GM19240 (cell line): ENCODE measurements around the gene RPL29.
A peak's percentile ranks its signal among the peaks of the same experiment; 100 is the strongest.

Experiments
- DNase-seq: peaks from one replicate; pipeline ENCODE4 v3.0.0; 2011; ENCODE audit warnings: low spot score; ENCODE audit not compliant: insufficient read length

RPL29 gene

DNA sequence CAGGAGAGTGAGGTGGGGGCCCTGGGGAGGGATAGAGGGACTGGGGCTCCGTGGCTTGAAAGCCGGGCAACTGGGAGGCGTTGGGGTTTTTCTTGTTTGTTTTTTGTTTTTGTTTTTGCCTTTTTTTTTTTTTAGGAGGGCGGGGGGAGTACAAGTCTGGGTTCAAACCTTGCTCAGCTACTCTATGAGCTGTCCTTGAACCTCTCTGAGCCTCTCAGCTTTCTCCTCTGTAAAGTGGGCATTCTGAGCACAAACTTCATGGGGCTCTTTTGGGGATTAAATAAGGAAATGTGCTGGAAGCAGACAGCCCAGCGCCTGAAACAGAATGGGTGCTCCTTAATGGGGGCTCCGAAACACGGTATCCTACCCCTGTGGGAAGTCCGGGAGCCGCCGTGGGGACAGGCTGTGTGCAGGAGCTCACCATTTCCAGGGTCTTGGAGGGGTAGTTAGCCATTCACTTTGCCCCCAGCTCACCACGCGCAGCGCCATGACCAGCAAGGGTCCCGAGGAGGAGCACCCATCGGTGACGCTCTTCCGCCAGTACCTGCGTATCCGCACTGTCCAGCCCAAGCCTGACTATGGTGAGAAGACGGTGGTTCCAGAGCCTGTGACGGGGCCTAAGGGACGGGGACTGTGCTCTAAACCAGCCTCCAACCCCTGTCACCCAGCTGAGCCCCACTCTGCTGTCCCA is 12.0 kb downstream of the RPL29 start:
- no peak for DNase-seq

DNA sequence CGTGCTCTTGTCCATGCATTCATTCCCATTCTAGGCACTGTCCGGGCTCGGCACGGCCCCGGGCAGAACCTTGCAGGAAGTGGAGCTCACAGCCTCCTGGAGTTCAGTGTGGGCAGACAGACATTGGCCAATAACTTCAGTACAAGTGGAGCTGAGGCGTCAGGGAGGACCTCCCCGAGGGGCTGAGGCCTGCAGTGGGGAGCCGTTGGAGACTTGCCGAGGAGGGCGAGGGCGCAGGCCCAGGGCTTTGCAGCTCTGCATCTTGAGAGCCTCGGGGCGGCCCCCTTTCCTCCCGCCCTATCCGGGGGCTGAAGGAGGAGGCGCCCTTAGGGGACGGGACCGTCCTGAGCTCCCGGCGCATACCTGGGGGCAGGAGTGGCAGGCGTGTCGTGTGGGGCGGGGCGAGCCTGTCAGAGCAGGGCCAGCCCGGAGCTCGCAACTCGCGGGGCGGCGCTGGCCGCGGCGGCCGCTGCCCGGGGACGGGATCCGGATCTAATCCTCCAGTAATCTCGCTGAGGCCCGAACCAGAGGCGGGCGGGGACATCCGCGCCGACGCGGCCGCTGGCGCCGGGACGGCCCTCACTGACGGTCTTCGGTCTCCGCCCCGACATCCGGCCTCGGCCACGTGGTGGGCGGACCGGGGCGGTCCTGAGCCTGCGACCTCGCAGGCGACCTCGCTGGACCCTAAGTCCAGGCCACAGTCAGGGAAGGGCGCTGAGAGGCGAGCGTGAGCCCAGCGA is 12.7 kb downstream of the RPL29 start, which contains the start of gene ACY1:
TSS of gene ACY1 (plus strand) at position 698 of the 740 bp plus-strand sequence. CDS start 530 bp downstream, outside the sequence.
- peak; percentile 95 for DNase-seq

DNA sequence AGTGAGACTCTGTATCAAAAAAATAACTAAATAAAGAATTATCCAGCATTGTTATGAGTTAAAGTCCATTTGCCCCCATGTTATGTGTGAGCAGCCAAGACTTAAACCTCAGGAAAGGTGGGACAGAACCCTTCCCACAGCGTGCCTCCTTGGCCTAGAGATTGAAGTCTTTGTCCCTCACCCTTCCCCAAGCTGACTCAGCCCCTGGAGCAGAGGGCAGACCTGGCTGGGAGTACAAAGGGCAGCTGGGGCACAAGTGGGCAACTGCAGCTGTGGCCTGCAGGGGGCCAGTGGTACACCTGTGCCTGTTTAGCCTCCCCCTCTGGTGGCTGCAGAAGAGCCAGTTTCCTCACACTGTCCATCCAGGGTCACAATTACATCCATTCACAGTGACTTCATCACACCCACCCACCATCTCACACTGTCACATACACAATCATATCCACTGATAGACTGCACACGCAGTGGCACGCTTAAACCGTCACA is 13.3 kb downstream of the RPL29 start:
- DNase-seq = peak; percentile 79

DNA sequence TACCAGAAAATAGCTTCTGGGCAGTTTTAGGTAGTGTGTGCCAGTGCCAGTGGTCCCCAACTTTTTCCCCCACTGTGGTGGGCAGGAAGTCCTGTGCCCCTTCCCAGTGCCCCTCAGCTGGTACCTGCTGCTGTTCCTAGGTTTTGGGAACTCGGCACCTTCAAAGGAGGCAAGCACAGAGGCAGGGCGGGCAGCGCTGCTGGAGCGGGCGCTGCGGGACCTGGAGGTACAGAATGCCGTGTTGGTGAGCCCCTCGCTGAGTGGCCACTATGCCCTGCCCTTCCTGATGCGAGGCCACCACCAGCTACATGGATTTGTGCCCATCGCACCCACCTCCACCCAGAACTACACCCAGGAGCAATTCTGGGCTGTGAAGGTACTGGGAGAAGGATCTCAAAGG is 15.4 kb downstream of the RPL29 start:
- no peak for DNase-seq

DNA sequence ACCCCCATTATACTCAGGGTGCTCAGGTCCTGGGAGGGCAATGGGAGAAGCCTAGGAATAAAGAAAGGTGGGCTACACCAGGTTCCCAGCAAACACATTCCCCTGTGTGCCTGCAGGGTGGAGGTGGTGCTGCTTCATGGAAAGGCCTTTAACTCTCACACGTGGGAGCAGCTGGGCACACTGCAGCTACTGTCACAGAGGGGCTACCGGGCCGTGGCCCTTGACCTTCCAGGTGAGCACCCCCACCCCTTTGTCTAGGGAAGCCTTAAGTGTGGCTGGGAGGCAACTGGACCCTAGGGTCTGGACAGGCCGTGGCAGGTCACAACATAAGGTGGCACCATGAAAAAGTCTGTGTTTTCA is 17.6 kb downstream of the RPL29 start:
- no peak for DNase-seq

DNA sequence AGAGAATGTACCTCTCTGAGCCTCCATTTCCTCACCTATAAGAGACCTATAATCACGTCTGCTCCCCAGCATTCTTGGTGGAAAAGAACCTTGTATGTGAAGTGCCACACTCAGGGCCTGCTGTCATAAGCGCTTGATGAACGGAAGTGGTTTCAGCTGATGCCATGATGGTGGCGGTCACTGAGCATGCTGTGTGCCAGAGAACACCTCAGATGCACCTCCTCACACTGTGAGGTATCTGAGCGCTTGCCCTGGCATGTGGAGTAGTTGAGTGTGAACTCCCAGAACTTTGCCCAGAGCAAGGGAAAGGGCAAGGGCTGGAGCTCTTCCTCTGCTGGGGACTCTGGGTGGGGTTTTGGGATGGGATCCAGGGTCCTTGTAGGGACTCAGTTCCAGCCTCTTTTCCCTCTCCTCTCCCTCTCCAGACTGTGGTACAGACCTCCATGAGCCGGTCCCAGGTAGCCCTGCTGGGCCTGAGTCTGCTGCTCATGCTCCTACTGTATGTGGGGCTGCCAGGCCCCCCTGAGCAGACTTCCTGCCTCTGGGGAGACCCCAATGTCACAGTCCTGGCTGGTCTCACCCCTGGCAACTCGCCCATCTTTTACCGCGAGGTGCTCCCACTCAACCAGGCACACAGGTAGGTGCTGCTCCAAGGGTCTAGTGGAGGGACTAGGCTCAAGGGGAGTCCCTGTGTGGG is 18.1 kb downstream of the RPL29 start:
- no peak for DNase-seq

DNA sequence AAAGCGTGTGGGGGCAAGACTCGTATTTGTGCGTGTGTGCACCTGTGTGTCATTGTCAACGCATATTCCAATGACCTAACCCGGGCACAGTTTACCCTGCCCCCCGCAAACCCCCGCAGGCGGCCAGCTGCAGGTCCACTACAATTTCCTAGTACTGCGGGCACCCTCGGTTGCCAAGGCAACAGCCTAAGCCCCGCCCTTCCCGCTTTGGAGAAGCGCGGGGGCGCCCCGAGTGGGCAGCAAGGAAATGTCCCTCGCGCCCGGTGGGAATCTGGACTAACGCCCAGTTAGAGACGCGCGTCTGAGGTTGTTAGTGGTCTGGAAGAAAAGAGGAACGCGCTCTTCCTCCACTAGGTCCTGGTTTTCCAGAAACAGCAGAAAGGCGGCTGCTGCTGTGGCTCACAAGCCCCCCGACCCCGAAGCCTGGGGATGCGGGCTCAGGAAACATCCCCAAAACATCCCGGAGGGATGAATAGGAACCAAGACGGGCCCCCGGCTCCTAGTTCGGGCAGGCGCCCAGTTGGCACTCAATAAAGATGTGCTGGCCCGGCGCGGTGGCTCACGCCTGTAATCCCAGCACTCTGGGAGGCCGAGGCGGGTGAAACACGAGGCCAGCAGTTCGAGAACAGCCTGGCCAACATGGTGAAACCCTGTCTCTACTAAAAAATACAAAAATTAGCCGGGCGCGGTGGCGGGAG is 19.7 kb downstream of the RPL29 start:
- DNase-seq = no peak

DNA sequence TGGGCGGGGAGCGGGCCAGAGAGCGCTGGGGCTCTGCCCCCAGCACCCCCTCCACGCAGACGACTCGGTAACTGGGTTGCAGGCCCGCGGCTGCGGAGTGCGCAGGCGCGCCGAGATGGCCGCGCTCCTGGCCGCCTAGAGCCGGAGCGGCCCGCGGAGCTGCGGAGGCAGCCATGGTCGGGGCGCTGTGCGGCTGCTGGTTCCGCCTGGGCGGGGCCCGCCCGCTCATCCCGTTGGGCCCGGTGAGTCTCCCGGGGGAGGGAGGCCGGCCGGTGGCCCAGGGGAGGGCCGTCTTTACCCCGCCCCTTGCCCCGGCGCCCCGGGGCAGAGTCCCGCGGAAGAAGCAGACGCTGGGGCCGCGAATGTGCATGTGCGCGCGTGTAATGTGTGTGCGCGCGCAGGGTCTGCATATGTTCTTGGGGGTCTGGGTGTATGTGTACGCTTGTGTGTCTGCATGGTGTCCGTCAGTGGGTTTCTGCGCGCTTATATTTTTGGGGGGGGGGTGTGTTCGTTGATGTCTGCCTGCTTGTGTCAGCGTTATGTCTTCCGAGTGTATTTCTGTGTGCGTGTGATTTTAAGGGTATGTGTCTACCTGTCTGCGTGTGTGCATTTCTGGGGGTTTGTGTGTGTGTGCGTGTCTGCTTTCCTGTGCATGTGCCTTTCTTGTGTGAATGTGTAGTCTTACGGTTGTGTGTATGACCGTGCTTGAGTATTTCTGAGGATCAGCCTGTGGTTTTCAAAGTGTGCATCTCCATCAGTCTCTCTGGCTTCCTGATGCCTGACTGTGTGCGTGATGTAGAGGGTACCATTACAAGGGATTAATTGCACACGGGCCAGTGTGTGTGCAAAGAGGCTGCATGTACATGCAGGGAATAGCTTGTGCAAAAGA is 20.5 kb downstream of the RPL29 start, which contains the start of gene ABHD14A:
TSS of gene ABHD14A (plus strand) at position 102 of the 889 bp plus-strand sequence. CDS start at position 174, 72 bp downstream.
- peak; percentile 85 for DNase-seq

DNA sequence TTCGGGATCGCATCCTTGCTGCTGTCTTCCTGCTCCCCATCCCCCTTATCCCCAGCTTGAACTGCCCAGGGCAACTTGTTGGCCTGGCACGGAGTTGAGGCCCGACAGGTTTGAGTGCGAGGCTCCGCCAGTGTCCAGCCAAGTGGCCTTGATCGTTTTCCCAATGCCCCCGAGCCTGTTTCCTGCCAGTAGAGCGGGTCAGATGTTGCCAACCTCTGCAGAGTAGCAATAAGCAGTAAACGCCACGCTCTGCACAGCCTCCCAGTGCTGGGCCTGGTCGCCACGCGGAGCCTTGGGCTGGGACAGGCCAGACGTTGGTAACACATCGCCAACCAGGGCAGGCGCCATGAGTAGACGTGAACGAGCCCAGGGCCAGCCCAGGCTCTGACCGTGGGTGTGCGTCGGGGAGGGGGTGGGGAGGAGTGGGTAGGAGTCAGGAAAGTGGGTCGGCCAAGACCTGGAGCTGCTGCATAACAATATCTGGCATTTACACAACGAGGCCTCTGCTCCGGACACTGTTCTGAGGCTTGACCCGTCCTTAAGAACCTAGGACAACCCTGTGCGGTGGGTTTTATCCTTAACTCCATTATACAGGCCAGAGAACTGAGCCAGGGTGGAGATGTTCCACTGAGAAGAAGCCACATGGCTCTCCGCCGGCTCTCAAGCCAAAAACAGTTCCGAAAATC is 21.3 kb downstream of the RPL29 start:
- DNase-seq = no peak

DNA sequence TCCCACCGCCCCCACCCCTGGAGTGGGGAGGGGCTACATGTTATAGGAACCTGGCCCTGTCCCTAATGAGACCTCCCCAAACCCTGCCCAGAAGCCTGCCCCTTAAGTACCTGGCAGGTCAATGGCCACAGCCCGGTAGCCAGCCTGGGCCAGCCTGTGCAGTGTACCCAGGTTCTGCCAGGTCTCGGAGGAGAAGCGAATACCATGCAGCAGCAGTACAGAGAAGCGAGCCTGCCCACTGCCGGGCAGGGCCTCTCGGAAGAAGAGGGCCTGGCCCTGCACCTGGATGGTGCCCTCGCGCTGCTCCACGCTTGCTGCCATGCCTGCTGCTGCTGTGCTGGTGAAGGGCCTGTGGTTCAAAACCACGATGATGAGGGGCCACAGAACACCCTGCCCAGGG is 24.3 kb downstream of the RPL29 start:
- no peak for DNase-seq

DNA sequence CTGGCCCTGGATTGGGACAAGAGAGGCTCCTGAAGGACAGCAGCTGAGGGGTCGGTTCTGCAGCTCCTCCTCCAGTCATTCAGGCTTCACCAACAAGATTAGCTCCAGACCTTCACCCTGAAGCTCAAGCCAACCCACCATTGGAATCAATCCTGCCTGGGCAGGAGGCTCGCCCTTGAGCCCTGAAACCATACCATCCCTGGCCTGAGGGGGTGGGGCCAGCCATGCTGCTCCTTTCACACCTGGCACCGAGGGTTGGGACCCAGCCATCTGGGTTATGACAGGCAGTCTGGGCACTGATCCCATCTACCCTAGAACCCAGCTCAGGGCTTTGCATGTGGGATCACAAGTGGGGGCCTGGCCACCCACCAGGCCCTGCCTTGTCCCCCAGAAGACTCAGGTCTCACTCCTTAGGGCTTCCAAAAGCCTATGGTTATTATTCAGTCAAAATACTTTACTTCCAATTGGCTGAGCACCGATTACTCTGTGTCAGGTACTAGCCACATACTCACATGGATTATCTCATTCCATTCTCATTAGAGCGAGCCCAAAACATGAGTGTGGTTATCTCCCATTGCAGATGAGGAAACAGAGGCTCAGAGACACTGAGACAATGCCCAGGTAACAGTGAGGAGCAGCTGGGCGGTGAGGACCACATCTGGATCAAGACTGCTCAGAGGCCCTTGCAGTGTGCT is 24.9 kb downstream of the RPL29 start:
- no peak for DNase-seq

DNA sequence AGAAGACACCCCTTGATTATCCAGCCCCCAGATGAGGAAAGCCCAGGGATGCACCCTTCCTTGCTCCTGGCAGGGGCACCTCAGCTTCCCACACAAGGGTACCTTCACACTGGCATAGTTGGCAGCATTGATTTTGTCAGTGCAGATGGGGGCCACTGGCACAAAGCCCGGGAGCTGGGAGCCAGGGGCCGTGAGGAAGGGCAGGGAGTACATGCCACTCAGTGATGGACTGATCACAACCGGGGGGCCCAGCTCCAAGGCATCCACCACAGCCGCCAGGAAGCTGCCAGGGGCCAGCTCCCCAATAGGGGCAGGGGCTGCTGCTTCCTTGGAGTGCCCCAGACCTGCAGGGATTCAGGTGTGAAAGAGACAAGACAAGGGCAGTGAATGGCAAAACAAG is 25.9 kb downstream of the RPL29 start:
- no peak for DNase-seq

DNA sequence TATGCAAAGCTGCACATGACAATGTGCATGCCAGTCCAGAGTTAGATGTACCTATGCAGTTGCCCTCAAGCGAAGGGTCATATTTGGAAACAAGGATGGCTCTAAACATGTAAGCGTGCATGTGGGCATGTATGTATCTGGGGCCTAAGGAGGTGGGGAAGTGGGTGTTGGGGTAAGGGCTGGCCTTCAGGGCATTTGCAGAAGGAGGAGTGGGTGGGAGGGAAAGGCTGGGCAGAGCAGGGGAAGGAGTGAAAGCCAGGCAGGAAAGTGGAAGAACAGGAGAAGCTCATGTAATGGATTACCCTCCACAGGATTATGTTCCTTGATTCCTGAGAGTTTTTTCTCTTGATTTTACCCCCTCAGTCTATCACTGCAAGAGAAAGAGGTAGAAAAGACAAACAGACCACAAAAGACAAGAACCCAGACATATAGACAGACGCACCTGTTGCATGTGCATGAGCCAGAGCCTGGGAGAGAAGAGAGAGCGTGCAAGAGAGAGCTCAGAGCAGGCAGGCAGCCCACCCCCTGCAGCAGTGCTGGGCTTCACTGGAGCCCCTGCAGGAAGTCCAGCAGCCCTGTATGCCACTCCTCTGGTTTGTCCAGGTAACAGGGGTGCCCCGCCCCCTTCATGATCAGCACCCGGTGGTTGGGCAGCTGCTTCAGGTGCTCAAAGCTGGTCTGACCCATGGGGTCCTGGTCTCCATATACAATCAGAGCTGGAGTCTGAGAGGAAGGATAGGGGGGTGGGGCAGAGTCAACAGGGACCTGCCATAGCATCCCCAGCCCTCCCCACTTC is 26.6 kb downstream of the RPL29 start:
- no peak for DNase-seq

DNA sequence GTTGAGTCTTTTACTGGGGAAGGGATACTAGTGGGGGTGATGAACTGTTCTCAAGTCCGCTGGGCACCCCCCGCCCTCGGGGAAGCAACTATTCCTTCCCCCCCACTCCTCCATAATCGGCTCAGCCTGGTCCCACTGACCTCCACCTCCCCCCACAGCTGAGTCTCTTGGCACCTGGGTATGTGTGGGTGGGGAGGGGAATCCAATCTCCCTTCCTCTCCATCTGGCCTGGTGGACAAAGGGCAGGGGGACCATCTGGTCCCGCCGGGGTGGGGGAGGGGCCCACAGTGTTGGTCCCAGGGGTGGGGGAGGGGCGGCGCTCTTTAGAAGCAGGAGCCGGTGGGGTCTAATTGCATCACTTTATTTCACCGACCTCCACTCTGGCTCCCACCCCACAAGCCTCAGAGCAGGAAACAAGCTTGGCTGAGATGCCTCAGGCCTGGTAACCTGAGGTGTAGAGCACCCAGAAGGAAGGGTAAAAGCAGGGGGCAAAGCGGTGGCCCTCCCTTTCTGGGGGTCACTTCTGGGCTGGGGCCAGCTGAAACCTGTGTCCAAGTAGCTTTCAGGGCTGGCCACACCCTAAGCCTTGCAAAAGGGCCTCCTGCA is 27.4 kb downstream of the RPL29 start:
- no peak for DNase-seq

DNA sequence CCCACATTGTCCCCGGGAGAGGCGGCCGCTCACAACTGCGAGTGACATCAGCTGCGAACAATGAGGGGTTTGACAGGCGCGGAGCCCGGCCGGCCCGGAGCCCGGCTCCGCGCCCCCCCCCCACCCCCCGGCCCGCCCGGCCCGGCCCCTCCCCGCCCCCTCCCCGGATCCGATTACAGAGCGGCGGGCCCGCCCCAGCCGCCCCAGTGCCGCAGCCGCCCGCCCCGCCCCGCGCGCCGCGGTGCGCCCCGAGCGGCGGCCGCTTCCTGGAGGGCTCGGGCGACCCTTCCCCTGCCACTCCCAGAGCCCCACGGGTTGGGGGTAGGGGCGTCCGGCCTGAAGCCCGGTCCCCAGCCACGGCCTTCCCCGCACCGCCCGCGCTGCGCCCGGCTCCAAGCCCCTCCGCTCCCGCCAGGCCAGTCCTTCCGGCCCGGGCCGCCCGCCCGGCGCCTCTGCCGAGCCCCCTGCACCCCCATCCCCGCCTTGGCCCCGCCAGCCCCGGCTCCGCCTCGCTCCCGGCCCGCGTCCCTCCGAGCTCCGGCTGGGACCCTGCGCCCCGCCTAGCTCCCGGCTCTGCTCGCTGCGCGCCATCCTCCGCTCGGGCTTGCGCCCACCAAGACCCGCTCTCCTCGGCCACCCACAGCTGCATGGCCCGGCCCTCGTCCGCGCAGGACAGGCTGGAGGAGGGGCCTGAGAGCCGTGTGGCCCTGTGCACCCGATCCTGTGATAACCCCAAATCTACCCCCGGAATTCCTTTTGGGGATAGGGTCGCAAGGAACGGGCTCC is 28.1 kb downstream of the RPL29 start, which contains the start of gene PCBP4:
TSS of gene PCBP4 (minus strand) at position 71 of the 786 bp plus-strand sequence. CDS start 6,214 bp downstream, outside the sequence.
- no peak for DNase-seq

DNA sequence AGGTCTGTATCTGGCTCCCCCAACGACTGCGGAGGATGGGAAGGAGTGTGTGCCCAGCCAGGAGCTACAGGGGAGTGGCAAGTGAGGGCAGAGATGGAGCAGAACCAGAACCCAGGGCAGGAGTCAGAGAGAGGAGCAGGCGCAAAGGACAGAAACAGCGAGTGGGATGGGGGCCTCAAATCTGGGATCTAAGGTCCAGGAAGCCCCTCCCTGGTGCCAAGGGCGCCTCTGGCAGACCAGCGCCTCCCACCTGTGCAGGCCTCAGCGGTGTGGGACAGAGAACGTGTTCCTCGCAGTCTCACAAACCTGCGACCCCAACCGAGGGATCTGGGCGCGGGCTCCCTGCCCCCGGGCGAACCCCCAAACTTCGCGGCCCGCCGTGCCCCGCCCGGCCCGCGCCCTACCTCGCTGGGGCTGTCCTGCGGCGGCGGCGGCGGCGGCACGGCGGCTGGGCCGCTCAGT is 28.7 kb downstream of the RPL29 start:
- no peak for DNase-seq

DNA sequence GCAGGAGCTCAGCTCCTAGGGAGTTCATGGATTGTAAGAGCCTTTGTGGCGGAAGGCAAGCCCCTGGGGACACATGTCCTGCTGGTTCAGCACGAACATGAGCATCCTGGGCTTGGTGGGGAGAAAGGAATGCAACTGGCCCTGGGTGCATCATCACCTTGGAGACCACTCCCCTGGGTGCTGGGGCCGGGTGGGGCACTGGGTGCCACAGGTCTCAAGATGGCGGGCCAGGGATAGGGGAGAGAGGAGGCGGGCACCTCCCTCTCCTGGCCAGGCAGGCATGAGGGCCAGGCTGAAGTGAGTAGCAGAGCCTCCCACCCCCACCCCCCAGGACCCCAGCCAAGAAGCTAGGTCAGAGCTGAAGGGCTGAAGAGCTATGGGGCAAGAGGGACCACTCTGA is 29.2 kb downstream of the RPL29 start:
- DNase-seq = no peak
